ENCODE measurements around the gene SRL.
"Not testable (repeated sequence)": the region's sequence is repeated elsewhere in the genome, so short reads cannot be mapped to it uniquely, and the experiment has no call there.

SRL gene

GRCh38 chr16:4157376-4157825, 84.5 kb downstream of the SRL start:
- no peak for DNase-seq

- DNase-seq, result not testable (repeated sequence)
These were observed 85.4 kb downstream of the SRL start for GRCh38 chr16:4156503-4156902.

- DNase-seq, result not testable (repeated sequence)
These were observed 88.5 kb downstream of the SRL start for GRCh38 chr16:4153364-4153763.

- no peak for DNase-seq
These were observed 89.6 kb downstream of the SRL start for GRCh38 chr16:4152267-4152666.

- DNase-seq, result no peak
These were observed 94.6 kb downstream of the SRL start for GRCh38 chr16:4147236-4147635.

GRCh38 chr16:4142268-4142667, 99.6 kb downstream of the SRL start:
- DNase-seq, result peak; percentile 40

GRCh38 chr16:4141604-4142003, 100.3 kb downstream of the SRL start:
- no peak for DNase-seq

GRCh38 chr16:4140652-4141051, 101.2 kb downstream of the SRL start:
- no peak for DNase-seq

GRCh38 chr16:4139968-4140367, 101.9 kb downstream of the SRL start:
- DNase-seq, result no peak
